GM12872 (cell line): Measurements from ENCODE around the gene NRN1.

Experiments used
- TF ChIP-seq, protein P1 (sequence below): IDR thresholded peaks from 3 replicates; pipeline ENCODE4 v1.5.1; 2011; ENCODE audit warnings: low read depth, mild to moderate bottlenecking, low read length, moderate library complexity; ENCODE audit not compliant: insufficient read depth

Gene NRN1

DNA sequence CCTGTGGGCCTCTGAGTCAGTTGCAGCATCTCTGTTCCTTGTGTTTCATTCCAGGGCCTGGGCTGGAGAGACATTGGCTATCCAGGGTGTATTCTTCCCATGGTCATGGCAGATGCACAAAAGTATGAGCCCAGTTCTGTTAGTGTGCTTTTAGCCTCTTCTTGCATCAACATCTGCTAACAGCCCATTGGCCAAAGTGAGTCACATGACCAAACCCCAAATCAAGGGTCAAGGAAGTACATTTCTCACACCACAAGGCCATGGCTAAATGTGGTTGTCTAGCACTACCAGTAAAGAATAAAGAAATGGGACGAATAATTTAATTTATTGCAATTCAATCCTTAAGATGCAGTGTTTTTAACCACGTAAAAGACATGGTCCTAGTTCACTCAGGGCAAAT, 43.9 kb downstream of the NRN1 start:
- TF ChIP-seq, protein P1, sequence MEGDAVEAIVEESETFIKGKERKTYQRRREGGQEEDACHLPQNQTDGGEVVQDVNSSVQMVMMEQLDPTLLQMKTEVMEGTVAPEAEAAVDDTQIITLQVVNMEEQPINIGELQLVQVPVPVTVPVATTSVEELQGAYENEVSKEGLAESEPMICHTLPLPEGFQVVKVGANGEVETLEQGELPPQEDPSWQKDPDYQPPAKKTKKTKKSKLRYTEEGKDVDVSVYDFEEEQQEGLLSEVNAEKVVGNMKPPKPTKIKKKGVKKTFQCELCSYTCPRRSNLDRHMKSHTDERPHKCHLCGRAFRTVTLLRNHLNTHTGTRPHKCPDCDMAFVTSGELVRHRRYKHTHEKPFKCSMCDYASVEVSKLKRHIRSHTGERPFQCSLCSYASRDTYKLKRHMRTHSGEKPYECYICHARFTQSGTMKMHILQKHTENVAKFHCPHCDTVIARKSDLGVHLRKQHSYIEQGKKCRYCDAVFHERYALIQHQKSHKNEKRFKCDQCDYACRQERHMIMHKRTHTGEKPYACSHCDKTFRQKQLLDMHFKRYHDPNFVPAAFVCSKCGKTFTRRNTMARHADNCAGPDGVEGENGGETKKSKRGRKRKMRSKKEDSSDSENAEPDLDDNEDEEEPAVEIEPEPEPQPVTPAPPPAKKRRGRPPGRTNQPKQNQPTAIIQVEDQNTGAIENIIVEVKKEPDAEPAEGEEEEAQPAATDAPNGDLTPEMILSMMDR = no peak

DNA sequence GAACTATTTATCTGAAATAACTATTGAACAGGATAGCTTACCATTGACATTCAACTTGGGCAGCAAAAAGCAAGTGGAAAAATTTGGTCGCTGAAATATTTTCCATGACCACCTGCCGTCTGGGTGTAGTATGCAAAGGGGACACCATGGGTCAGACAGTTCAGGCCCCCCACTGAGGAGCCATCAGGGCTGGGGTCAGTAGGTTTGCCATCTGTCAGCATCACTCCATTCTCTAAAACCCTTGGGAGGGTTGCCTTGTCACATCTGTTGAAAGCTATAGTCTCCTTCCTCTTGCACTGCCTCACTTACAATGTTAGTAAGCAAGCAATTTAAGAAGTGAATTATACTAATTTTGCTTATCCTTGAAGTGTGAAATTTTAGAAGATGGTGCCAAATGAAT, 44.9 kb downstream of the NRN1 start:
- TF ChIP-seq, protein P1 = no peak

DNA sequence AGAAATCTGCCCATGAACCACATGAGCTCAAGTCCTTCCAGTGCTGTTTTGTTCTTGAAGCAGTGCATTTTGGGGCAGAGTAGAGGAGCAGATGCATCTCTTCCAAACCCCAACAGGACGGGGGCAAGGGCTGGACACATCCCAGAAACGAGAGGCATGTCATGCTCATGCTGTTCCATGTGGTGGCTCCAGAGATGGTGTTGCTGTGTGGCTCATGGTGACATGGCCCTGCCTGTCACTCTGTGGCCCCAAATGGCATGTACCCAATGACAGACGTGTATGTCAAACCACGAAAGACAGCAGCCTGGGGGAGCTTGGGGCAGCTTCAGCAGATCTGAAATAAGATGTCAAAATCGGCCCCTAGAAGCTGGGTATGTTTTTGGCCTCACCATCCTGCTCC, 46.3 kb downstream of the NRN1 start:
- TF ChIP-seq, protein P1 = no peak

DNA sequence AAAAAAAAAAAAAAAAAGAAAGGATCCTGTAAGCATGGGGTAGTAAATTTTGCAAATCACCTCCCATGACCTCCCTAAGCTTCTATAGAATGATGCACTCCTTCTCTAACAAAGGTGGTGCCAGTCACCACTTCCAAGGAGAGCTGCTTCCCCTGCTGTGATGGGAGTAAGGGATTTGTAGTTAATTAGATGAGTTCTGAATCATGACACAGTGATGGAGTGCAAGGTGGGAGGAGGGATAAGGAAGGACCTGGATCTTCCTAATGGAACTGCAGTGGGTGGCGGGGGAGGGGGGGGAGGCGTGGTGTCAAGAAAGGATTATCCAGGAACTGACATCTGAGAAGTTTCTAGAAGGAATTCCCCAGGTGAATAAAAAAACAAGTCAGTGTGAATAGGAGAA, 47.8 kb downstream of the NRN1 start:
- TF ChIP-seq, protein P1 = no peak

DNA sequence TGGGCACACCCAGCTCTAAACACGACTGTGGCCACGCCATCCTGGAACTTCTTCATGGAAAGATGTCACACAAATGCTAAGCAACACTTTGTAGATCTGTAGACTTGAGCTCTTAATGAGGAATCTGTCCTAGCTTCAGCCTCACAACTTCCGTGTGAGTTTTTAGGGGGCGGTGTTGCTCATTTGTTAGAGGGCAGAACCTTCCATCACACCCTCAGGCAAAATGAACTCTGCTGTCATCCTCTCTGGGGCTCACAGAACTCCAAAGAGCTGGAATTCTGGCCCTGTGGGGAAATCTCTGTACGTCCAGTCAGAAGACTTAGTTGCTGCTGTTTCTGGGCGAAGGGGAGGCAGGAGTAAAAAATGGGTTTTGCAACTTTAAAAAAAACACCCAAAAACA, 49.8 kb downstream of the NRN1 start:
- TF ChIP-seq, protein P1 = no peak

DNA sequence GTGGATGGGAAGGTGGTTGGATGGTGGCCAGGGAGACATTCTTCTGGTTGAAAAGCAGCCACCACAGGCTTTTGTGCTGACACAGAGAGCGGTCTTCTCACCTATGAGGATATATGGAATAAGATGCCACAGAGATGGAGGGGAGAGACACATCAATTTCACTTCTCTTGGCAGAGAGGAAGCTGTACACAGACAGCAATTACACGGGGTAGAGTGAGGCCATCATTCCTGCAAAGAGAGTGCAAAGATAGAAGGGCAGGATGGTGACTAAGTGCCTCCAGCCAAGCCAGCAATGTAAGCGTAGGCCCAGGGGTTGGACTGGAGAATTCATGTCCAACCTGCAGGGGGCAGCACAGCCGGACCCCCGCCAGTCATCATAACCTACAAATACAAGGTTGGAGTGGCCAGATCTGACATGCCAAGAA, 56.4 kb downstream of the NRN1 start:
- TF ChIP-seq, protein P1 = peak; percentile 68
